Measurements from ENCODE around the gene BMPR1A.
"Not testable (repeated sequence)": the region's sequence is repeated elsewhere in the genome, so short reads cannot be mapped to it uniquely, and the experiment has no call there.

BMPR1A gene

DNA sequence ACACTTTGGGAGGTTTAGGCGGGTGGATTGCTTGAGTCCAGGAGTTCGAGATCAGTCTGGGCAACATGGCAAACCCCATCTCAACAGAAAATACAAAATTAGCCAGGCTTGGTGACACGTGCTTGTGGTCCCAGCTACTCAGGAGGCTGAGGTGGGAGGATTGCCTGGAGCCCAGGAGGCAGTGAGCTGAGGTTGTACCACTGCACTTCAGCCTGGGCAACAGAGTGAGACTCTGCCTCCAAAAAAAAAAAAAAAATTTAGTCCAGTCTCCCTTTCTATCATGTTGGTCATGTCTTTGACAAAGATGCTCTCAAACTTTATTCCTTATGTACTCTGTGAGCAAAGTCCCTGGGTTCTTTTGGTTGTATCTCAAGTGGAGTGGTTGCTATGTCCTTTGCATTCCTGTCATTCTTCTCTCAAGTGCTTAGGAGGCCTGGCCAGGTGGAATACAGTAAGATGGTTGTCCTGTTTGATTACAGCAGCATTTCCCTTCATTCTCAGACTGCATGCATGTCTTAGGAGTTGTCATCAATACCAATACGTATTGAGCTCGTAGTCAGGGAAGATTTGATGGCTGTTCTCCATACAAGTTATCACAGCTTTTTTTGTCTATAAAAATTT is 115.3 kb downstream of the BMPR1A start:
- no peak for DNase-seq (ENCODE audit: low read depth in 2 of 2, low spot score in 1 of 2)

DNA sequence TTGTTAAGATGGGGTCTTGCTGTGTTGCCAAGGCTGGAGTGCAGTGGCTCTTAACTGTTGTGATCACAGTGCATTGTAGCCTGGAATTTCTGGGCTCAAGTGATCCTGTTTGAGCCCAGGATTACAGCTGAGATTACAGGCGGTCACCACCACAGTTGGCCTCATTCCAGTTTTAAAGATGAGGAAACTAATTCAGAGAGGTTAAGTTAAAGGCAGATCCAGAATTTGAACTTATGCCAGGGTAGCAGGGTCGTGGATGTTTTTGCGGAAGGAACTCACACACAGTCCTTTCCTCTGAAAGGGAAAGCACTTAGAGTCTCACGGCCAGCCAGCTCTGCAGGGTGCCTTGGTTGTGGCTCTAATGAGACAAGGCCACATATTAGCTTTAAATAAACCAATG is 116.3 kb downstream of the BMPR1A start:
- DNase-seq (ENCODE audit: low read depth in 2 of 2, low spot score in 1 of 2), result no peak

- no peak for DNase-seq (ENCODE audit: low read depth in 2 of 2, low spot score in 1 of 2)
These were observed 120.3 kb downstream of the BMPR1A start for GRCh38 chr10:86876748-86877147.

DNA sequence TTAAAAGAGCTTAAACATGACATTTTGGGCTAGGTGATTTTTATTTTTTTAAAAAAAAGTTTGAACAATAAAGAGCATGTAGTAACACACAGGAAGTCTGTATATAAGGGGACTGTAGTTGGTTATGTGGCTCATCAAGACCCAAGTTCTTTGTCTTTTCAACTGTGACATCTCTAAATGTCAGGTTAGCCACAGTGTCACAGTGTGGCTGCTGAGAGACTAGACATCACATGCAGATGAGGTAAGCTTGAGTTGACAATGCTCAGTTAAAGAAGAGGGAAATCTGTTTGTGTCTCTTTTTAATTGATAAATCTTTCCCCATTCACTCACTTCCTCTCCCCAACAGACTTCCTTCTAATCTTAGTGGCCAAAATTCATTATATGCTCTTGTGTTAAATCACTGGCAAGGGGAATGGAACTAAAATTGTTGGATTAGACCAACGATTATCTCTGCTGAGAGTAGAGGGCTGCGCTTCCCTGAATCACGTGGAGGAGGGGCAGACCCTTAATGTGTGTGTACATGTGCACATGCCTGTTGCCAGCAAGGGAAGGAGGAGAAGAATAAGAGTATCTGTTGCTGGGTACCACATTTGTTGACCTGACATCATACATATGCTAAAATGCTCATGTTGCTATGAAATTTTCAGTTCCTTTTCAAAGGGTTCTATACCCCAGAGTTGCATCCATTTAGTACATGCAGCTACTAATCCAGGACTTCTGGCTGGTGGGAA is 122.7 kb downstream of the BMPR1A start:
- no peak for DNase-seq (ENCODE audit: low read depth in 2 of 2, low spot score in 1 of 2)

- DNase-seq (ENCODE audit: low read depth in 2 of 2, low spot score in 1 of 2), result no peak
These were observed 124.6 kb downstream of the BMPR1A start for GRCh38 chr10:86880971-86881370.

- no peak for DNase-seq (ENCODE audit: low read depth in 2 of 2, low spot score in 1 of 2)
These were observed 132.4 kb downstream of the BMPR1A start for GRCh38 chr10:86888585-86889381.

- DNase-seq (ENCODE audit: low read depth in 2 of 2, low spot score in 1 of 2), result no peak
These were observed 133.6 kb downstream of the BMPR1A start for GRCh38 chr10:86889997-86890396.

GRCh38 chr10:86898511-86898910 is 142.1 kb downstream of the BMPR1A start:
- DNase-seq (ENCODE audit: low read depth in 2 of 2, low spot score in 1 of 2), result no peak

DNA sequence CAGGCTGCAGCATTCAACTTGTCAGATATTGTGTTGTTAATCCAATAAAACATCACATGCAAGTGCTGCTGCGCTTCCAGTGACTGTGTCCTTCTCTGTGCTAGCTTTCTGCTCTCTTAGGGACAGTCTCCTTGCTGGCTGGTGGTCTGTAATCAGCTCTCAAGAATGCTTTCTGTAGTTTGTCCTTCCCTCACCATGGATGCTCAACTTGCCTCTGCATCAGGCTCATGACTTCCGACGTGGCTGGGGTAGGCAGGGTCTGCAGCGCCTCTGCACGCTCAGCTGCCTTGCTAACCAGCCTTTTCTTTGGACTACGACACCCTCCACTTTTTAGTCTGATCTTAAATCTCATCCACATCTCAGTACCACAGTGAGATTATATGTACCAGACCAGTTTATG is 142.7 kb downstream of the BMPR1A start:
- no peak for DNase-seq (ENCODE audit: low read depth in 2 of 2, low spot score in 1 of 2)

DNA sequence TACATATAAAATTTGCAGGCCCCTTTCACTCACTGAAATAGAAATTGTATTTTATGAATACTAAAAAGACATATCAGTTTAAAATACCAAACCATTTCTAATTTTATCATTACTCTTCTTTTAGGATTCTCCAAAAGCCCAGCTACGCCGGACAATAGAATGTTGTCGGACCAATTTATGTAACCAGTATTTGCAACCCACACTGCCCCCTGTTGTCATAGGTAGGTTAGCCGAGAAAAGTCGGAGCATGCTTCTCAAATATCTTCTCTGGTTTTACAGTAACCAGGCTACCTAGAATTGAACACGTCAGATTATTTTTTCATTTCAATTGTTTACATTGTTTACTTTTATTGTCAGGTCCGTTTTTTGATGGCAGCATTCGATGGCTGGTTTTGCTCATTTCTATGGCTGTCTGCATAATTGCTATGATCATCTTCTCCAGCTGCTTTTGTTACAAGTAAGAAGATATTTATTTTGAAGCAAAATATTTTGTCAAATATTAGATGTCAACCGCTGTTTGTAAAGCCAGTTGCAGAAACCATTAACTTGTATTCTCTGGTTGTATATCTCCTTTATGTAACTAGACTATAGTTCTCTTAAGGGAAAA is 143.4 kb downstream of the BMPR1A start:
- peak in 1 of 2 donors; percentile 4 for DNase-seq (ENCODE audit: low read depth in 2 of 2, low spot score in 1 of 2)

DNA sequence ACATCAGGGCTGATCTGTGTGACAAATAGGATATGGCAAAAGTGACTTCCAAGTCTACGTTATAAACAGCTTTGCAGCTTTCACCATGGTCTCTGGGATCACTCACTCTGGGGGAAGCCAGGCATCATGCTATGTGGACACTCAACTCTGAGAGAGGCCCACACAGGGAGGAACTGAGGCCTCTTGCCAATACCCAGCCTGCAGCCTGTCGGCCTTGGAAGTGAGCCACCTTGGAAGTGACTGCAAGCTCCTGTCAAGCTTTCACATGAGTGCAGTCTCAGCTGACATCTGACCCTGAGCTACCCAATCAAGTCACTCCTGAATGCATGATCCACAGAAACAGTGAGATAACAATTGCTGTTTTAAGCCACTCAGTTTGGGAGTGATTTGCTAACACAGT is 144.5 kb downstream of the BMPR1A start:
- DNase-seq (ENCODE audit: low read depth in 2 of 2, low spot score in 1 of 2), result no peak

DNA sequence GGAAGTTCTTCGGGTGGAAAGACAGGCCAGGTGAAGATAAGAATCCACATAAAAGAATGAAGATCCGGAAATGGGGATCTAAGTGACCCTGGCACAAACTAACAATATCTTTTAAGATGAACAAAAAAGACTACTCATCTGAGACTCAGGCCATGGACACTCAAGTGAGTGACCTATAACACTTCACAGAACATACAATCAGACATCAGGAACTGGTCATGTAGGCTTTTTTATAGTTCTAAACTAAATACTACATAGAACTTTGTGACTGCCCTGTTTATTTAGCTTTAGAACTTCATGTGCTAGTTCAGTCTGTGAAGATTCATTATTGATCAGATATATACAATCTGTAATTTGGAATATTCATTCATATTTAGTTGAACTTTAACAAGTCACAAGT is 148.2 kb downstream of the BMPR1A start:
- DNase-seq (ENCODE audit: low read depth in 2 of 2, low spot score in 1 of 2), result no peak

DNA sequence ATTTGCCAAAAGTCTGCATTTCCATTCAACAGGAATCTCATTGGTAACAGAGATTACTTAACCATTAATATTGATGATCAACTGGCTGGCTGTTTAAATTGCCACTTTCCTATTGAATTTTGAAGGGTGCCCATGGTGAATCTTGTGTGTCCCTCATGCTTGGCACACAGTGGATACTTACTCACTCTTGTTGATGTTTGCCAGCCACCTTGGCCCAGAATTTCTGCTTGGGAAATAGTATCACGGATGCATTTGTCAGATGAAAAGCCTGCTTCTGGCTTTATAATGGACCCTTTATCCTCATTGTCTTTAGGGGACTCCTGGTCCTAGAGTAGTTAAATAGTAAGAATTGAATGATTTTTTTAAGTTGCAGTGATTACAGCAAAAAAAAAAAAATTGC is 149.0 kb downstream of the BMPR1A start:
- DNase-seq (ENCODE audit: low read depth in 2 of 2, low spot score in 1 of 2), result no peak

GRCh38 chr10:86914734-86915133 is 158.3 kb downstream of the BMPR1A start:
- no peak for DNase-seq (ENCODE audit: low read depth in 2 of 2, low spot score in 1 of 2)

DNA sequence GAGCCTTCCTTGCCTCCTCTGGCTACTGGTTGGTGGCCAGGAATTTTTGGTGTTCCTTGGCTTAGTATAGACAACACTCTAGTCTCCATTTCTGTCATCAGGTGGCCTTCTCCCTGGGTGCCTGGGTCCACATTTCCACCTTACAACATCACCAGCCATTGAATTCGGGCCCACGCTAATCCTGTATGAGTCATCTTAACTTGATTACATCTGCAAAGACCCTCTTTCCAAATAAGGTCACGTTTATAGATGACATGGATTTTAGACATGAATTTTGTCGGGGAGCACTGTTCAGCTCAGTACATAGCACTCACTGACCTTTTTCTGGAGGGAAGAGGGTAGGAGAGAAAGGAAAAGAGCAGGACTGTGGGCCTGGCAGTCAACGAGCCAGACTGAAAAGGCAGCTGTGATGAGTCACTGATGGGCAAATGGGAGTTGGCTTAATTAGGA is 161.6 kb downstream of the BMPR1A start:
- DNase-seq (ENCODE audit: low read depth in 2 of 2, low spot score in 1 of 2), result no peak

- DNase-seq (ENCODE audit: low read depth in 2 of 2, low spot score in 1 of 2), result no peak
These were observed 166.1 kb downstream of the BMPR1A start for GRCh38 chr10:86922553-86922961.

GRCh38 chr10:86929468-86930380 is 173.3 kb downstream of the BMPR1A start:
- no peak for DNase-seq (ENCODE audit: low read depth in 2 of 2, low spot score in 1 of 2)

DNA sequence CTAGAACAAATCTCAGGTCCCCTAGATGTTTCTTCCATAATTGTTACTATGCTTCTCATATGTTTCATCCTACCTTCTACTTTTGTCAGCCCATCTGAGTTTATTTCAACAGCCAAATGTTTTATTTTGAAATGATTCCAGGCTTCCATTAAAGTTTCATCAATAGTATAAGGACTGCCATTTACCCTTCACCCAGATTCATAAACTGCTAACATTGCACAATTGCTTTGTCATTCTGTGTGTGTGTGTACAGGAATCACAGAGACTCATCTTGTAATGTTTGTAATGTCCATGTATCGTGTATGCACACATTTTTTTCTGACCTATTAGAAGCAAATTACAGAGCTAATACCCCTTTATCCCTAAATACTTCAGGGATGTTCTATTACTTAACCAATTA is 175.5 kb downstream of the BMPR1A start:
- DNase-seq (ENCODE audit: low read depth in 2 of 2, low spot score in 1 of 2), result no peak

GRCh38 chr10:86932674-86933073 is 176.3 kb downstream of the BMPR1A start:
- DNase-seq (ENCODE audit: low read depth in 2 of 2, low spot score in 1 of 2), result no peak

DNA sequence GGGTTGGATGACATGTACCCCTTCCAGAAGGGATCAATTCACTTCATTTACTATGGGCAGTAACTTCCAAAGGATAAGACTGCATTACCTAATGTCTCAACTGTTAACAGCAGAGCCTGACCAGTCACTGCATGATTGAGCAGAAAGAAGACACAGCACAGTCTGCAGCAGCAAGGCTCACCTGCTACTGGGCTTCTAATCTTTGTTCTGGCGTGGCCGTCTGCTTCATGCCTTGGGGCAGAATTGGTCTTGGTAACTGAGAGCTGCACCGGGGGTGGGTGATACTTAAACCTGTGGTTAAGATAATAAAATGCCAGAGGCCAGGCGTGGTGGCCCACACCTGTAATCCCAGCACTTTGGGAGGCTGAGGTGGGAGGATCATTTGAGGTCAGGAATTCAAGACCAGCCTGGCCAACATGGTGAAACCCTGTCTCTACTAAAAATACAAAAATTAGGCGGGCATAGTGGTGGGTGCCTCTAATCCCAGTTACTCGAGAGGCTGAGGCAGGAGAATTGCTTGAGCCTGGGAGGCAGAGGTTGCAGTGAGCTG is 177.8 kb downstream of the BMPR1A start:
- not testable (repeated sequence) for DNase-seq (ENCODE audit: low read depth in 2 of 2, low spot score in 1 of 2)

Data from stimulated activated CD8-positive, alpha-beta memory T cell treated with anti-CD3 and anti-CD28 coated beads, Interleukin-4, amount 100 ng/mL, for 4 hours (primary cell).